CD4-positive, alpha-beta T cell treated with Interleukin-4 for 4 hours (primary cell): Measurements from ENCODE around the gene DYNLT2.
"Not testable (repeated sequence)": the region's sequence is repeated elsewhere in the genome, so short reads cannot be mapped to it uniquely, and the experiment has no call there.

Experiments used
- DNase-seq: peaks from one replicate; pipeline ENCODE4 v3.0.0-alpha.2; 2020

Gene DYNLT2

DNA sequence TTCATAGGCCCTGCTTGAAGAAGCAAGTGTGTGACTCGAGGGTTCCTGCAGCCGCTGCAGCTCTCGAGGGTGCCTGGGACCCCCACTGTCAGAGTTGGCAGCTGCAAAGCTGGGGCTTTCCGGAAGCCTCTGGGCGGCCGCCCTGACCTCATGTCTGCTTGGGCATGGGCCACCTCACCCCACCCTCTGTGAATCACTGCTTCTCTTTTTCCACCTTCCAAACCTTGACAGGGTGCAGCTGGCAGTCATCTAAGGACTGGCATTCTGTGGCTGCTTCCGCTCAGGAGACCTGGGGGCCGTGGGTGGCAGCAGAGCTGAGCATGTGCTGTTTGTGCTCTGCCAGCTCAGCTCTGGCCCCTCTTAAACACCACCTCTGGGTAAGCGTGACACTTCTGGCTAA is 32.0 kb upstream of the DYNLT2 start:
- no peak for DNase-seq

DNA sequence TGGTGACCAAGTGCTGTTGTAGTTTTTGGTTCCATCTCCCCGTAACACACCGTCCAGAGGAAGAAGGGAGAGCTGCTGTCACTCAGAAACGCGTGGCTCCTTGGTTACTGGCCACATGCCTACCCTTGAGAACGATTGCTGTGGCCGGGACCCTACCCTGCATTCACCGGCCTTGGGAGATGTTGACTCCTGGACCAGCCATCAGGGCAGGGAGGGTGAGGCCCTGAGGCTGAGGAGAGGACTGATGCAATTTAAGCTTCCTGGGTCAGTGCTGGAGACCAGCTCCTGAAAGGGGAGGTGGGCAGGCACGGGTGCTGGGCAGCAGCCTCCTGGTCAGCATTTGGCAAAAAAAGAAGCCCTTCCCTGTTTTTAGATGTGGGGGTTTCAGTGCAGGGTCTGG is 31.6 kb upstream of the DYNLT2 start:
- DNase-seq, result no peak

DNA sequence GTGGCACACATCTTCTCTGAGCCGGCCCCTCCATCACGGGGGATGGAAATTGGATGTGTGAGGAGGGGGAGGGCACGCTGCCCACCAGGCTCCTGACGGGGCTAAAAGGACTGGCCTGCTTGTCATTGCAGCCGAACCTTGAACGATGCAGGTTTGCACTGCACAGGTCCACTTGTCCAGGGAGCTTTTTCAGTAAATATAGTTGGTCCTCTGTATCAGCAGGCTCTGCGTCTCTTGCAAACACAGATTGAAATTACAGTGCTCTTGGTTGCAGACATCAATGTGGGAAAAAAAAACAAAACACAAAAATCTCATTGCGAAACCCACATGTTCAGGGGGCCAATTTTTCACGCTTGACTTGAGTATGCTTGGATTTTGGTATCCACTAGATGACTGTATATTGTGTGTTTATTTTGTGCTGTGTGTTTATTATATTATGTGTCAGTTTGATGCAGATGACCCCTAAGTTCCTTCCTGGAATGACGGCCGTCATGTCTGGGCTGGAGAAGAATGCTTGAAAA is 29.3 kb upstream of the DYNLT2 start:
- DNase-seq, result no peak

DNA sequence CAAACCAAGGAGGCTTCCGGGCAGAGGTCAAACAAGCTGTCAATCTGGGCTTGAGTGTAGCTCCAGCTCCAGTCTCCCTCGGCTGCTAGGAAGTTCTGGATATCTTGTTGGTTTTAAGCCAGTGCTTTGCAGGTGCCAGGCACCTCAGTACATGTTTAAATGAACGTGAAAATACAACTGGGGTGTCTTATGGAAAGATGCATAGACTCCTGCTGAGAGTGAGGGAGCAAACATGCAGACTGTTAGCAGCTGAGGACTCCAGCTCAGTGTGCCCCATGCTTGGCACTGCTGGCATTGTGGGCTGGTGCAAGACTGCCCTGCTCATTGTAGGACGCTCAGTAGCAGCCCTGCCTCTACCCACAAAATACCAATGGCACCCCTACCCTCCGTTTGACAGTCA is 28.5 kb upstream of the DYNLT2 start:
- DNase-seq, result no peak

DNA sequence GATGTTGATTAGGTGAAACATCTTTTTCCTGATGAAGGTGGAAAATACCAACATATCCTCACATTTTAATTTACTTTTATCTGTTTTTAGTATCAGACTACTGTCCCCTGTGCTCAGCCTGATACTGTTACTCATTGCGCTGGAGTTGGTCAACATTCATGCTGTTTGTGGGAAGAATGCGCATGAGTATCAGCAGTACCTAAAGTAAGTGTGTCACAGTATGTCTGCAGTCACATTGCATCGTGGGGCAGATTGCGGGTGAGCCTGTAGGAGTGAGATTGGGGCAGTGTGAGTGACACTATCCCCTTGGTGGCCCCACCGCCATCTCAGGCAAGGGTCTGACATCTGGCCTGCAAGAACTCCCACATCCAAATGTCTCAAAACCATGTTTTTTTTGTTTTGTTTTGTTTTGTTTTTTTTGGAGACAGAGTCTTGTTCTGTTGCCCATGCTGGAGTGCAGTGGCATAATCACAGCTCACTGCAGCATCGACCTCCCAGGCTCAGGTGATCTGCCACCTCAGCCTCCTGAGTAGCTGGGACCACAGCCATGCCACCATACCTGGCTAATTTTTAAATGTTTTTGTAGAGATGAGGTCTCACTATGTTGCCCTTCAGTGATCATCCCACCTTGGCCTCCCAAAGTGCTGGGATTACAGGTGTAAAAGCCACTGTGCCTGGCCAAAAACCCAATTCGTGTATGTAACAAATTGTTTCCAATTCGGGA is 27.9 kb upstream of the DYNLT2 start:
- no peak for DNase-seq

DNA sequence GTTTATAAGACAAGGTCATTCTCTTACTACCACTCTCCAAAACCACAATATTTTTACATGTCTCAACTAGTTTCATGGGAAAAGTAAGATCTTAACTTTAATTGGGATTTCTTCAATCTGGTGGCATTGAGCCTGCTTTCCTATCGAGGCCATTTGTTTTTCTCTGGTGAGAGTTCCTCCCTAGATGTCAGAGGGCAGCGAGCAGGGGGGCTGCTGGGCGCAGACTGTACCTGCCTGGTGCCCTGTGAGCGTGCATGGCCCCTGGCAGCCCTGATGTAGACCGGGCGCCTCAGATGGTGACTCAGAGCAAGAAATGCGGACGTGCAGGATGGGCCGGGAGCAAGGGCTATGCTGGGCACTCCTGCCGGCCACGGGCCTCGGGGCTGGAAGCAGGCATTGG is 27.3 kb upstream of the DYNLT2 start:
- DNase-seq, result no peak

DNA sequence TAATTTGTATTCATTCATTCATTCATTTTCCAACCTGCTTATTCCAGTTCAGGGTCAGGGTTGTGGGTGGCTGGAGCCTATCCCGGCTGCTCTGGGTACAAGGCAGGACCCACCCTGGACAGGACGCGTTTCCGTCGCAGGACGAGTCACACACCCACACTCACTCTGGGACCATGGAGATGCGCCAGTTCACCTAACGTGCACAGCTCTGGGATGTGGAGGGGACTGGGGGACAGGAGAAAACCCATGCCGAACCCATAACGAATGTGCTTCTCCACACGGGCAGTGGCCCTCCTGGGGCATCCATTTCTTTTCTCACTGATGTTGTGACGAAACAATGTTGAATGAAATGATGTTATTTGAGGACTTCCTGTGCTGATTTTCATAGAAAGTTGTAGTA is 26.5 kb upstream of the DYNLT2 start:
- DNase-seq, result no peak

DNA sequence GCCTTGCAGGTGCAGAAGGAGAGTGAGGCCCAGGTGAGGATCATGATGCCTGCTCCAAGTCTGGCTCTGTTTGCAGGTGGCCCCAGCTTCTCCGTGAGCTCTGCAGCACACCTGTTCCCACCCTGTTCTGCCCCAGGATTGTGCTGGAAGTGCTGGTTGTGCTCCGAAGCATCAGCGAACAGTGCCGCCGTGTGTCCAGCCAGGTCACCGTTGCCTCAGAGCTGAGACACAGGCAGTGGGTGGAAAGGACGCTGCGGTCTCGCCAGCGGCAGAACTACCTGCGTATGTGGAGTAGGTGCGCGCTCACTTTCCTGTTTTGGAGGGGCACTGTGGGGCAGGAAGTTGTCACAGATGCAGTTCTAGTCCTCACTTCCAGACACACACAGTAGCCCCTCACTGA is 25.0 kb upstream of the DYNLT2 start:
- DNase-seq, result no peak

DNA sequence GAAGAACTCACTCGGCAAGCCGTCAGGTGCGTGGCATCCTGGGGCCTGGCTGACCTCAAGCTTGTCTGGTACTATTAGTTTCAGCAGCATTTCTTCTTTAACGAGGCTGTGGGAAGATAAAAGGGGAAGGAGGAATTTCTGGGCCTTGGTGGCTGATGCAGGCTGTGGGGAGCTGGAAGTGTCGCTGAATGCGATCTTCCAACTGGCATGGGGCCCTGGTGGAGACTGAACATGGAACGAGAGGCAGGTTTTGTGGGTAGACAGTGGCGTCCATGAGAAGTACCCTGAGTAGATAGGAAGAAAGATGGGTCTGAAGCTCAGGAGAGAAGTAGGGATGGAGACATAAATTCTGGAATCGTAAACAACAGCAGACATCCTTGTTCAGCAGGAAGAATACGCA is 23.9 kb upstream of the DYNLT2 start:
- DNase-seq, result no peak

DNA sequence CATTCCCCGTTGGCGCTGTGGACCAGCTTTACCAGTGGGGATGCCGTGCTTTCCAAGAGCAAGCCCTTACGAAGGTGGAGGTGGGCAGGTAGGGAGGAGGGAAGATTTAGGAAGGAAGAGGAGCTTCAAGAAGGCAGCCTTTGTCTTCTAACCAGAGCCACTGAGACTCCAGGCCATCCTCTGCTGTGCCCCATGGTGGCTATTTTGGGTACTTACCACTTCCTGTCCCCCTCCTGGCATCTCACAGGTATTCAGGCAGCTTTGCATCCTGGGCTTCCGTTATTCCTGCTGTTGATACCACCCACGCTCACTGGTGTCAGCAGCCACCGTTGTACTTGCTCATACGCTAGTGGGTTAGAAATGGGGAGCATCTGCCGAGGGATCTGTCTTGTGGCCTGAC is 23.0 kb upstream of the DYNLT2 start:
- no peak for DNase-seq

DNA sequence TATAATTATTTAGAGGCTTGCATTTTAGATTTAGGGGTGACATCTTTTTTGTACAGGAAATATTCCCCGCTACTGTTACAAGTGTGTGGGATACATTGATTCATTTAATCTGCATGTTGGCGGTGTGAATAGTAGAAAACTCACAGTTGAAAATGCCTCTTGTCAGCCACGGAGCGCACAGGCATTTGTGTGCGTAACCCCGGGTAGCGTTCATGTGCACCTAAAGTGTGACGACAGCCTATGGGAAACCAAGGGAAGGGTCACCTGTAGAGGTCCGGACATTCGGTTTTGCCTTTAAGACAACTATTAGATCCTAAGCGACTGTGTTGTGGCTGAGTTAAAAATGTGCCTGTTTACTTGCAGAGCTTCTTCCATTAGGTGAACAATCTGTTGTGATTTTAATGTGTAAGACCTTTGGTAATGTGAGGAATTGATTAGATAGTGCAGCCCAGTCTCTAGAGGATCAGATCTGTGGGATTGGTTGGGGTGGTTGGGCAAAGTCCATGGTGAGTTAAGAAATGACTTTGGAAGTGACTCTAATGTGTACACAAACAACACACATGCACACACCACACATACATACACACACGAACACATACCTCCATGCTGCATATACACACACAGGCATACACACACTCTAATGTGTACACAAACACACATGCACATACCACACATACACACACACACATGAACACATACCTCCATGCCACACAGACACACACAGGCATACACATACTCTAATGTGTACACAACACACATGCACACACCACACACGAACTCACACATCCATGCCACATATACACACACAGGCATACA is 15.8 kb upstream of the DYNLT2 start:
- DNase-seq, result no peak

DNA sequence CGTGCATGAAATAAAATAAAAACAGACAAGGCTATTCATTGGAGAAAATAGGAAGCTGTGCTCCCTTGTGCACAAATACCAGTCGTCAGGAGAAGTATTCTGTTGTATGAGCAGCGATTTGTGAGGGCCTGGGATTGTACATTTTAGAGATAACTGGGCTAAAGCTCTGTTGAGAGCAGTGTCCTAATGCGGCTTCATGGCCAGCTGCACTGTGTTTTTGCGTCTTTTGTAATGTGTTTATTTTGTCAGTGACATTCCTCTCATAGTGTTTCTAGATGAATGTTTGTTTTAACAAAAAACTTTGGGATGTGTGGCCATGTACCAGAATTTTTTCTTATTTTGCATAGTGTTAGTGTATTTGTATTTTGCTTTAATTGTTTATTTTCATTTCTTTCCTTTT is 14.9 kb upstream of the DYNLT2 start:
- no peak for DNase-seq

DNA sequence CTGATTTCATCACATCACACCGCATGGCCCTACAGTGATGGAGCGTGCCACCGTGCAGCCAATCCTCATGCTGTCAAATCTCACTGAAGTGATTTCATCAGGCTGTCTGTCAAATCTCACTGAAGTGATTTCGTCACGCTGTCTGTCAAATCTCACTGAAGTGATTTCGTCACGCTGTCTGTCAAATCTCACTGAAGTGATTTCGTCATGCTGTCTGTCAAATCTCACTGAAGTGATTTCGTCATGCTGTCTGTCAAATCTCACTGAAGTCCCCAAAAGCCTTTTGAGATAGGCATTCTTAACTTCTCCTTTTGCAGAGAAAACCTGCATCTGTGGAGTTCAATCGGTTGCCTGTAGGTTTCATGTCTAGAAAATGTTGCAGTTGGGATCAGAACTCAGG is 14.4 kb upstream of the DYNLT2 start:
- DNase-seq, result not testable (repeated sequence)

DNA sequence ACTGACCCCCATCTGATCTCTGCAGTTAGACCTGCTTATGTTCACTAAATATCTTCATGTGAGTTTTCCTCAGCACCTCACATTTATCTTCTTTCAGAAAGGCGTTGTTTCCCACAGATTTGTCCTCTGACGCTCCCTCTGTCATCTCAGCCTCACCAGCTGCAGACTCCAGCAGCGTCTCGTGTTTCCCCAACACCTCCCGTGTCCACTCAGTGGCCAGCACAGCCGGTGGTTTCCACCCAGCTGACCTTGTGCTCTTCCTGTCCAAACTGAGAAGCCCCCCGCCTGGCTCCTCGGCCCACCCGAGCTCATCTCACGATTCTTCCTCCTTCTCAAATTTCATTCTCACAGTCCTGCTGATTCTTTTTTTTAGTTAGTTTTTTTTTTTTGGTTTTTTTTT is 12.5 kb upstream of the DYNLT2 start:
- no peak for DNase-seq

DNA sequence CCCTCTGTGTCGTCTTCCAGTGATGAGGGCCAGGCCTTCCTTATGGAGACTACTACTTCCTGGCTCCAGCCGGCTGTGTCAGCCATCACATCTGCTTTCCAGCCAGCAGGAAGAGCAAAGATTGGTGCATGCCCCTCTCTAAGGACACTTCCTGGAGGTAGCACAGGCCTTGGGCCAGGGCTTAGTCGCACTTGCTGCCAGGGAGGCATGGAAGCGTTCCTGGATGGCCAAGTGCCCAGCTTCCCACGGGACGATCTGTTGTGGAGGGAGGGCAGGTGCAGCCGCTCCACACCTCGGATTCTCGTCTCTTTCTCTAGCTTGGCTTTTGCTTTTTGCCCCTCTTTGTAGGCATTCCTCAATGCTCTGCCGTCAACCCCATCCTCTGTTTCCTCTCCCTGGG is 11.9 kb upstream of the DYNLT2 start:
- DNase-seq, result no peak

DNA sequence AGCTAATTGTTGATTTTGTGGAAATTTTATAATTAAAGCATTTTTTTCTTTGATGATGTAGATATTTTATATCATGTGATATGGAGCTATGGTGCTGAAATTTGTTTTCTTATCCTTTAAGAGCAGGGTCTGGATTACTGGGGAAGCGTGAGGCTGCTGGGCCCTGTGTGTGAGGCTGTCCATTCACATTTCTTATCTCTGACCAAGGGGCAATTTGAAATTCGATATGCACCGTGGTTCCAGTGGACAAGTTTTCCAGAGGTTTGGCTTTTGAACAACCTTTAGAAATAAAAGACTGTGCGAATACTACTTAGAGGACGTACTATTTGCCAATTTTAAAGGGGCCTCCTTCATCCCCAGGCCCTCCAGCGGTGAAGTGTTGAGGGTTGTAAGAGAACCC is 3.8 kb upstream of the DYNLT2 start:
- DNase-seq, result no peak

DNA sequence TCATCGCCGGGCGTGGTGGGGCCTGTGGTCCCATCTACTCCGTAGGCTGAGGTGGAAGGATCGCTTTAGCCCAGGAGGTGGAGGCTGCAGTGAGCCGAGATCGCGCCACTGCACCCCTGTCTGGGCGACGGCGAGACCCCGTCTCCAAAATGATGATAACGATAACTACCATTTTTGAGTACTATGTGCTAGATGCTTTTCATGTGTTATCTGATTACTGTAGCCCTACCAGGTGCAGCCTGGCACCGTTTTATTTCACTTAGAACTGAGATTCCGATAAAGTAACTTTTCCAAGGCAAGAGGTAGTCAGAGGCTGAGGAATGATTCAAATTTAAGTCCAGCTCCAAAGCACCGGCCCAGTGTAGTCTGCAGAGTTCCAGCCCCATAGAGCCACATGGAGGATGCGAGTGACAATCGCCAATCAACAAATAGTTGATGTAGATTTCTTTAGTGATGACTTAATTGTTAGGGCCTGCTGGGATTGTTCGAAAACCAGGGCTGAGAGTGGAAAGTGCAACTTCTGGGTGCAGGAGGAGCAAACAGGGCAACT is 777 bp upstream of the DYNLT2 start:
- DNase-seq, result peak; percentile 31

DNA sequence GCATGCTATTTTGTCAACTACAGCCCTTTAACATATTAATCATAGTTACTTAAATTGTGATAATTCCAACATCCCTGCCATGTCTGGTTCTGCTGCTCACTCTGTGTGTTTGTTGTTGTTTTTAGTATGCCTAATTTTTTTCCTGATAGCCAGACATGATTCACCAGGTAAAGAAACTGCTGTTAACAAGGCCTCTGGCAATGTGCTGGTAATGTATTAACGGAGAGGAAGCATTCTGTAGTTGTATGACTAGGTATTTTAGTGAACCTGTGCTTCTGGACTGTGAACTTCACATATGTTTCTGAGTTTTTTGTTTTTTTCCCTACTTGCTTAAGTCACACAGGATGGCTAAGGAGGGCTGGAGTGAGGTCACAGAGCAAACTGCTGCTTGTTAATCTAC is 4.8 kb downstream of the DYNLT2 start:
- no peak for DNase-seq

DNA sequence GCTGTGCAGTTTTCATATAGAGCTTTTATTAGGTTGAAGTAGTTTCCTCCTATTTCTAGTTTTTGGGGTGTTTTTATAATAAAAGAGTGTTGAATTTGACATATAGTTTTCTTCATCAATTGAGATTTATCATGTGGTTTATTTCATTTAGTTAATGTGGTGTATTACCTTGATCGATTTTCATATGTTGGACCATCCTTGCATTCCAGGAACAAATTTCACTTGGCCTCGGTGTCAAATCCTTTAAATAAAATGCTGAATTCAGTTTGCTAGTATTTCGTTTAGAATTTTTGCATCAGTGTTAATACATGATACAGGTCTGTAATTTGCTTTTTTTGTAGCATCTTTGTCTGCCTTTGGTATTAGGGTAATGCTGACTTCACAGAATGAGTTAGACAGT is 6.0 kb downstream of the DYNLT2 start:
- no peak for DNase-seq

DNA sequence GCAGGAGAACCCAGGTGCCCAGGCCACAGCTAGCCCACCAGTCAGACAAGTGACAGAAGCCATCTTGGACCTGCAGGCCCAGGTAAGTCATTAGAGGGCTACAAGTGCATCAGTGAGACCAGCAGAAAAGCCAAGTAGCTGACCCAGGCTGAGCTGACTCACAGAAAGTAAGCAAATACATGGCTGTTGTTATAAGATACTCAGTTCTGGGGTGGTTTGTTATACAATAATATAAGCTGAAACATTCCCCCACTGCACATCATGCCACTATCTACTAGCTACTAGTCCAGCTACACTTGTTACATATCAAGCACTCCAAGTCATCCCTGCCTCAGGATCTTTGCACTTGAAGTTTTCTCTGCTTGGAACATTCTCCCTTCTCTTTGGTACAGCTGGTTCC is 10.0 kb downstream of the DYNLT2 start:
- no peak for DNase-seq

DNA sequence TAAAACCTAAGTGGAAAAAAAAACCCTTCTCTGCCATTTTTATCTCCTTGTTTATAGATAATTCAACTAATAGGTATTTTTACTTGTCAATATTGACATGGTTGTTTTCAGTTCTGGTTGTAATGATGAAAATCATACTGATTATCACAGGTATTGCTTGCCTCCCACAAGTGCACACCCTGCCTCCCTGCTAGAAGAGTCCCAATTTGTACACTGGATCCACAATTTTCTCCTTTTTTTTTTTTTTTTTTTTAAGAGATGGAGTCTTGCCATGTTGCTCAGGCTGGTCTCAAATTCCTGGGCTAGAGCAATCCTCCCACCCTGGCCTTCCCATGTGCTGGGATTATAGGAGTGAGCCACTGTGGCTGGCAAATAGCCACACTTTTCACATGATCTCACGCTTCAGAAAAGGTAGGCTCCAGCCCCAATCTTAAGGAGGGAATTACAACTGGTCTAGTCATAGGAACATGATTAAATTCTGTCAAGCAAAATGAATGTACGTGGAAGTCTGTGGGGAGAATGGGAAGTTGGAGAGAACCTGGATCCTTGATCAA is 12.3 kb downstream of the DYNLT2 start:
- DNase-seq, result no peak

DNA sequence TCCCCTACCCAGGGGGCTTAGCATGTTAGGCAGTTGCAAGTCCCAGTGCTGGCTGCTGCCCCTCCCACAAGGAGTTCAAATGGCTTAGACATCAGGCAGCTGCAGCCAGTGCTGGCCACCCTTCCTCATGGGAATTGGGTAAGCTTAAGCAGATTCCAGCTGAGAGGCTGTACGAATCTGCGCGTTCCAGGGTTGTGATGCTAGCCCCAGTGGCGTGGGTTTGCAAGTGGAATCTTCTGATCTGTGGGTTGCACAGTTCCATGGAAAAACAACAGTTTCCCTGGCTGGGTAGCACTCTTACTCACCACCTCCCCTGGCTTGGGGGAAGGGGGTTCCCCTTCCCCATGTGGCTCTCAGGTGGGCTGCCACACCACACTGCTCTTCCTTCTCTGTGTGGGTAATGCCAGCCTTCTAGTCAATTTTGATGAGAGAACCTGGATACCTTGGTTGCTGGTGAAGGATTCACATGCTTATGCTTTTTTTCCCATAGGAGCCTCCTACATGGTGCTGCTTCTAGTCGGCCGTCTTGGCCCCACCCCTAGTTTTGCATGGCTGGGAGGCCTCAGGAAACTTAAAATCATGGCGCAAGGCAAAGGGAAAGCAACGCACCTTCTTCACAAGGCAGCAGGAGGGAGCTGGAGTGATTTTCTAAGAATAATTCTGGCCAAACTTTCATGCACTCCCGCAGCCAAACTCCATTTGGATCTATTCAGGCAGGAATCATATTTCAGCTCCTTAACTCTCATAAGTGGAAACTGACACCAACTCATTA is 13.0 kb downstream of the DYNLT2 start:
- DNase-seq, result no peak

DNA sequence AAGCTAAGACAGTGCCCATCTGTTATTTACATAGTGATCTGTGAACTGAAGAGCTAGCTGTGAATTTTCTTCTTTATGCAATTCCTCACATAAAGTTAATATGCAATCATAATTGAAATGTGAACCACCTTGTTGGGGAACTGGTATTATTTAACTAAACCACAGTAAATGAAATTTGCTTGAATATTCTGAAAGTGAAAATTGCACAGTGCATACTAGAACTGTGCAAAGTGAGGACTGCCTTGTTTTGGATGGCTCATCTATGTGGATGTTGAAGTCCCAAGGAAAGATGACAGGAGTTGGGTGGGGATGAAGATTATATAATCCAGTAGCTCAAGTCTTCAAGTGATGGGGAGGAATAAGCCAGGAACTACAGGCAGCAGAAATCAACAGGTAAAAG is 21.4 kb downstream of the DYNLT2 start:
- DNase-seq, result no peak
